Loucy (cell line): ENCODE data around the gene ANGPT4.

ENCODE experiments used
- H2AFZ ChIP-seq: fragments of 200-600 bp; sonication (generic); 2 replicates; pipeline ENCODE4 v1.6.0; 2016; ENCODE audit warnings: antibody characterized with exemption, mild to moderate bottlenecking, low read length, moderate library complexity
- H3F3A ChIP-seq: fragments of 200-600 bp; 2 replicates; pipeline ENCODE4 v1.6.0; 2016; ENCODE audit warnings: antibody characterized with exemption, low read depth, mild to moderate bottlenecking
- H3K27me3 ChIP-seq: fragments of 200-600 bp; sonication (generic); 2 replicates; pipeline ENCODE4 v1.6.1; 2014; ENCODE audit warnings: low read length, mild to moderate bottlenecking; ENCODE audit not compliant: insufficient read depth, poor library complexity, severe bottlenecking
- H3K36me3 ChIP-seq: fragments of 200-600 bp; sonication (generic); 2 replicates; pipeline ENCODE4 v1.6.1; 2016; ENCODE audit warnings: low read length; ENCODE audit not compliant: insufficient read depth
- H3K4me1 ChIP-seq: fragments of 200-600 bp; sonication (generic); 2 replicates; pipeline ENCODE4 v1.5.1; 2014; ENCODE audit warnings: low read length, mild to moderate bottlenecking; ENCODE audit not compliant: insufficient read depth, poor library complexity, severe bottlenecking
- H3K4me2 ChIP-seq: fragments of 200-600 bp; sonication (generic); 2 replicates; pipeline ENCODE4 v1.6.0; 2014; ENCODE audit warnings: antibody characterized with exemption, low read length, low read depth, mild to moderate bottlenecking; ENCODE audit not compliant: poor library complexity, severe bottlenecking
- H3K4me3 ChIP-seq: fragments of 200-600 bp; sonication (generic); 2 replicates; pipeline ENCODE4 v1.5.1; 2014; ENCODE audit warnings: low read length, mild to moderate bottlenecking, mixed read lengths; ENCODE audit not compliant: poor library complexity, severe bottlenecking
- H3K79me2 ChIP-seq: fragments of 200-600 bp; sonication (generic); 2 replicates; pipeline ENCODE4 v1.6.1; 2014; ENCODE audit warnings: low read length; ENCODE audit not compliant: insufficient read depth
- H3K9ac ChIP-seq: fragments of 200-600 bp; sonication (generic); 2 replicates; pipeline ENCODE4 v1.6.0; 2014; ENCODE audit warnings: mild to moderate bottlenecking, low read depth, low read length, moderate library complexity; ENCODE audit not compliant: poor library complexity, severe bottlenecking
- H3K9me2 ChIP-seq: fragments of 200-600 bp; sonication (generic); replicated peaks from 2 replicates; pipeline ENCODE4 v1.6.1; 2016; ENCODE audit warnings: low read depth, low read length, mixed read lengths
- H3K9me3 ChIP-seq: fragments of 200-600 bp; sonication (generic); 2 replicates; pipeline ENCODE4 v1.6.1; 2014; ENCODE audit warnings: mild to moderate bottlenecking, antibody characterized with exemption, low read length, low read depth; ENCODE audit not compliant: insufficient read depth
- H4K20me1 ChIP-seq: fragments of 200-600 bp; sonication (generic); 2 replicates; pipeline ENCODE4 v1.6.0; 2014; ENCODE audit warnings: antibody characterized with exemption, low read length, mild to moderate bottlenecking; ENCODE audit not compliant: insufficient read depth, poor library complexity, severe bottlenecking
- EZH2phosphoT487 ChIP-seq: fragments of 200-600 bp; IDR thresholded peaks from 2 replicates; pipeline ENCODE4 v1.6.1; 2018; ENCODE audit warnings: antibody characterized with exemption, mild to moderate bottlenecking, moderate library complexity, borderline replicate concordance
- TF ChIP-seq, protein P1 (sequence below): fragments of 200-600 bp; sonication (generic); conservative IDR thresholded peaks from 2 replicates; pipeline ENCODE4 v1.5.1; 2014; ENCODE audit warnings: mild to moderate bottlenecking, antibody characterized with exemption, low read length

Gene ANGPT4

GRCh38 chr20:911882-912600 lies 4.1 kb downstream of the ANGPT4 start:
- no peaks in the 10 kb centered on the region for H3F3A ChIP-seq
- H3K4me1 ChIP-seq: no peaks in the 10 kb centered on the region
- H3K4me2 ChIP-seq: no peak overlapping the region
- H3K79me2 ChIP-seq: no peaks in the 10 kb centered on the region
- H3K9ac ChIP-seq: no peak overlapping the region
- H3K9me2 ChIP-seq: no peaks in the 10 kb centered on the region
- TF ChIP-seq EZH2phosphoT487: no peak
- TF ChIP-seq, protein P1, sequence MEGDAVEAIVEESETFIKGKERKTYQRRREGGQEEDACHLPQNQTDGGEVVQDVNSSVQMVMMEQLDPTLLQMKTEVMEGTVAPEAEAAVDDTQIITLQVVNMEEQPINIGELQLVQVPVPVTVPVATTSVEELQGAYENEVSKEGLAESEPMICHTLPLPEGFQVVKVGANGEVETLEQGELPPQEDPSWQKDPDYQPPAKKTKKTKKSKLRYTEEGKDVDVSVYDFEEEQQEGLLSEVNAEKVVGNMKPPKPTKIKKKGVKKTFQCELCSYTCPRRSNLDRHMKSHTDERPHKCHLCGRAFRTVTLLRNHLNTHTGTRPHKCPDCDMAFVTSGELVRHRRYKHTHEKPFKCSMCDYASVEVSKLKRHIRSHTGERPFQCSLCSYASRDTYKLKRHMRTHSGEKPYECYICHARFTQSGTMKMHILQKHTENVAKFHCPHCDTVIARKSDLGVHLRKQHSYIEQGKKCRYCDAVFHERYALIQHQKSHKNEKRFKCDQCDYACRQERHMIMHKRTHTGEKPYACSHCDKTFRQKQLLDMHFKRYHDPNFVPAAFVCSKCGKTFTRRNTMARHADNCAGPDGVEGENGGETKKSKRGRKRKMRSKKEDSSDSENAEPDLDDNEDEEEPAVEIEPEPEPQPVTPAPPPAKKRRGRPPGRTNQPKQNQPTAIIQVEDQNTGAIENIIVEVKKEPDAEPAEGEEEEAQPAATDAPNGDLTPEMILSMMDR: peak; percentile 27
- no peaks in the 10 kb centered on the region for H3K27me3 ChIP-seq
- H4K20me1 ChIP-seq: no peaks in the 10 kb centered on the region
- no peak overlapping the region for H3K4me3 ChIP-seq
- H3K9me3 ChIP-seq: no peaks in the 10 kb centered on the region
- H2AFZ ChIP-seq: no peak overlapping the region
- H3K36me3 ChIP-seq: no peaks in the 10 kb centered on the region

DNA sequence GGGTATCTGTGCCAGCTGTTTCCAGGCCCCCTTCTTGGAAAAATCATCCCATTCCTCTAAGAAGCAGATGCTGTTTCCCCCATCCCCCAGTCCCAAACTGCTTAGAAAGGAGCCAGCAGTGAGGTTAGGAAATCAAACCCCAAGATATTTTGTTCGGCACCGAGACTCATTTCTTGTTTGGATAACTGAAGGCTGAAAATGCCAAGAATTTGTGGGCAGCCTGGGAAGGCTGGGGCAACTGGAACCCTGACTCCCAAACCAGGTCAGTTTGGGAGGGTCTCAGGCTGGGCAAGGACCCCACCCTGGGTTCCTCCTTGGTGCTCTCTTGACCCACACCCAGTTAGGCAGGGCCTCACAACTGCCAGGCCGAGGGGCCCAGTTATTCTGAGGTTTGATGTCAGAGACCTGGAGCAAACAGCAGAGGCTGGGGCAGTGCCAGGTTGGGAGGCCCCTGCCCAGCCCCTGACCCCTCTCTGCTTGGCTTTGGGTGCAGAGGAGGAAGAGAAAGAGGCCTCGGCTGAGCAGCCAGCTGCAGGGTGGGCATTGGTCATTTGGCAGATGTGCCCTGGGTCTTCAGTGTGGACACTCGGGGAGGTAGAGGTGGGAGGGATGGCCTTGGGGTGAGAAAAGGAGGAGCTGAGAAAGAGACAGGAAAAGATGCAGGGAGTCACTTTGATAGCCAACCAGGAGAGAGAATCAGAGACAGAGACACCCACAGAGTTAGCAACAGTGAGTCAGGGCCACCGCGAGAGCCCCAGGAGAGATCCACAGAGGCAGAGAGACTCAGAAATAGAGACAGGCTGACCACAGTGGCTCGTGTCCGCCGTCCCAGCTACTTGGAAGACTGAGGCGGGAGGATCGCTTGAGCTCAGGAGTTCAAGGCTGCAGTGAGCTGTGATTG lies 5.0 kb downstream of the ANGPT4 start:
- no peaks in the 10 kb centered on the region for H3K4me1 ChIP-seq
- H3K79me2 ChIP-seq: no peaks in the 10 kb centered on the region
- no peaks in the 10 kb centered on the region for H3K9me3 ChIP-seq
- no peaks in the 10 kb centered on the region for H4K20me1 ChIP-seq
- H2AFZ ChIP-seq: no peak overlapping the region
- H3K9me2 ChIP-seq: no peaks in the 10 kb centered on the region
- no peak overlapping the region for H3K4me2 ChIP-seq
- H3K4me3 ChIP-seq: no peak overlapping the region
- no peaks in the 10 kb centered on the region for H3K27me3 ChIP-seq
- TF ChIP-seq EZH2phosphoT487: no peak
- TF ChIP-seq, protein P1: no peak
- no peak overlapping the region for H3K9ac ChIP-seq
- H3K36me3 ChIP-seq: no peaks in the 10 kb centered on the region
- H3F3A ChIP-seq: no peaks in the 10 kb centered on the region

GRCh38 chr20:910132-910869 lies 5.8 kb downstream of the ANGPT4 start:
- Histone ChIP-seq H3K9ac (no peak overlapping the region), H3K27me3 (no peaks in the 10 kb centered on the region)
- no peak for TF ChIP-seq EZH2phosphoT487
- TF ChIP-seq, protein P1: no peak

More at GRCh38 chr20:910132-910869, 5.8 kb downstream of the ANGPT4 start:
- no peaks in the 10 kb centered on the region for H3K79me2 ChIP-seq
- H3K9me3 ChIP-seq: no peaks in the 10 kb centered on the region
- H3K4me1 ChIP-seq: peaks cover 2% of the 10 kb centered on the region
- no peaks in the 10 kb centered on the region for H3K9me2 ChIP-seq
- H3K36me3 ChIP-seq: no peaks in the 10 kb centered on the region
- H3K4me3 ChIP-seq: no peak overlapping the region
- H2AFZ ChIP-seq: no peak overlapping the region
- H3K4me2 ChIP-seq: no peak overlapping the region
- H4K20me1 ChIP-seq: no peaks in the 10 kb centered on the region
- H3F3A ChIP-seq: no peaks in the 10 kb centered on the region
